ENCODE measurements around the gene C5AR1.
A peak's percentile ranks its signal among the peaks of the same experiment; 100 is the strongest.
"Not testable (repeated sequence)": the region's sequence is repeated elsewhere in the genome, so short reads cannot be mapped to it uniquely, and the experiment has no call there.

Gene C5AR1

GRCh38 chr19:47273313-47274070 is 36.2 kb upstream of the C5AR1 start:
- H3K4me3 Mint-ChIP-seq = peak overlapping the region; percentile 90 to 93 (median 93)
- H3K9me3 Mint-ChIP-seq = no peaks in the 10 kb centered on the region
- peaks cover 23% of the 10 kb centered on the region for H3K36me3 Mint-ChIP-seq (ENCODE audit: low read depth)
- H3K4me1 Mint-ChIP-seq = peaks cover 27% of the 10 kb centered on the region
- TF ChIP-seq CTCF (IDR thresholded peaks at IDR 0.05; ENCODE audit: unreplicated experiment in 3 of 3) = no peak
- peak overlapping the region; percentile 94 to 99 (median 98) for H3K27ac Mint-ChIP-seq
- H3K27me3 Mint-ChIP-seq (ENCODE audit: low read depth) = peaks cover 8% of the 10 kb centered on the region

GRCh38 chr19:47274071-47274890 is 35.4 kb upstream of the C5AR1 start, which contains the start of gene INAFM1:
Gene INAFM1 (plus strand): TSS chr19:47274885. CDS start chr19:47274920, 35 bp downstream.
- Mint-ChIP-seq H3K36me3 (ENCODE audit: low read depth) (peaks cover 19% of the 10 kb centered on the region), H3K4me1 (peaks cover 27% of the 10 kb centered on the region), H3K27ac (peak within 1 kb of the TSS; percentile 94 to 99 (median 98)), H3K9me3 (no peaks in the 10 kb centered on the region), H3K27me3 (ENCODE audit: low read depth) (peaks cover 8% of the 10 kb centered on the region), H3K4me3 (peak within 1 kb of the TSS; percentile 90 to 97 (median 93))
- no peak for TF ChIP-seq CTCF (IDR thresholded peaks at IDR 0.05; ENCODE audit: unreplicated experiment in 3 of 3)

GRCh38 chr19:47274891-47275761 is 34.5 kb upstream of the C5AR1 start:
- H3K36me3 Mint-ChIP-seq (ENCODE audit: low read depth) = peaks cover 16% of the 10 kb centered on the region
- H3K27me3 Mint-ChIP-seq (ENCODE audit: low read depth) = peaks cover 12% of the 10 kb centered on the region

GRCh38 chr19:47275791-47276461 is 33.7 kb upstream of the C5AR1 start:
- Mint-ChIP-seq H3K27ac (peak overlapping the region; percentile 86 to 92 (median 89)), H3K27me3 (ENCODE audit: low read depth) (peaks cover 12% of the 10 kb centered on the region), H3K4me3 (peak overlapping the region; percentile 90 to 97 (median 91)), H3K4me1 (peaks cover 27% of the 10 kb centered on the region), H3K9me3 (no peaks in the 10 kb centered on the region), H3K36me3 (ENCODE audit: low read depth) (peaks cover 9% of the 10 kb centered on the region)
- TF ChIP-seq CTCF (IDR thresholded peaks at IDR 0.05; ENCODE audit: unreplicated experiment in 3 of 3) = no peak

More at GRCh38 chr19:47274891-47275761, 34.5 kb upstream of the C5AR1 start:
- Mint-ChIP-seq H3K9me3 (no peaks in the 10 kb centered on the region), H3K27ac (peak overlapping the region; percentile 86 to 92 (median 89)), H3K4me3 (peak overlapping the region; percentile 90 to 97 (median 91)), H3K4me1 (peaks cover 27% of the 10 kb centered on the region)
- no peak for TF ChIP-seq CTCF (IDR thresholded peaks at IDR 0.05; ENCODE audit: unreplicated experiment in 3 of 3)

GRCh38 chr19:47276513-47276912 is 33.1 kb upstream of the C5AR1 start:
- Mint-ChIP-seq H3K4me3 (peak overlapping the region; percentile 90 to 97 (median 91)), H3K27me3 (ENCODE audit: low read depth) (peaks cover 12% of the 10 kb centered on the region), H3K4me1 (peaks cover 27% of the 10 kb centered on the region), H3K27ac (peak overlapping the region in 2 of 3 experiments; percentile 86 to 92)
- not testable (repeated sequence) for H3K36me3 Mint-ChIP-seq (ENCODE audit: low read depth); H3K9me3 Mint-ChIP-seq

Measured in nephron (organoid).